Peyer's patch (tissue), 4 donors: ENCODE measurements around the gene KLHL30. TPM values are rescaled to one million over a fixed set of nuclear protein-coding genes. Genes with fewer than 3 reads are reported as not detected.

Experiments used
- DNase-seq, 3 donors: peaks; one replicate each; pipeline ENCODE4 v3.0.0-alpha.2; 2017 to 2019
- H3K27ac ChIP-seq, 4 donors: fragments of 200-600 bp; sonication (generic); one replicate each; pipeline ENCODE4 v1.5.1; 2016 to 2019
- H3K27me3 ChIP-seq, 2 donors: fragments of 200-600 bp; sonication (generic); one replicate each; pipeline ENCODE4 v1.5.1; 2019
- H3K36me3 ChIP-seq, 3 donors: fragments of 200-600 bp; sonication (generic); one replicate each; pipeline ENCODE4 v1.5.1; 2016 to 2019
- H3K4me1 ChIP-seq, 4 donors: fragments of 200-600 bp; sonication (generic); one replicate each; pipeline ENCODE4 v1.5.1; 2016 to 2019
- H3K4me3 ChIP-seq, 4 donors: fragments of 200-600 bp; sonication (generic); 1 replicate in 3 of 4; 2 replicates in 1 of 4; pipeline ENCODE4 v1.5.1; 2016 to 2019; ENCODE audit warnings: mild to moderate bottlenecking in 1 of 4
- H3K9me3 ChIP-seq, 4 donors: fragments of 200-600 bp; sonication (generic); one replicate each; pipeline ENCODE4 v1.5.1; 2016 to 2019; ENCODE audit warnings: mild to moderate bottlenecking in 1 of 4
- CTCF ChIP-seq, 6 experiments: fragments of 450-650 bp in 4 of 6; fragments of 200-600 bp in 2 of 6; sonication (generic) in 1 of 6; IDR thresholded peaks; one replicate each; pipeline ENCODE4 v1.5.1; 2017 to 2019; ENCODE audit warnings: antibody characterized with exemption in 6 of 6, mild to moderate bottlenecking in 3 of 6, moderate library complexity in 1 of 6
- POLR2A ChIP-seq, 2 donors: fragments of 450-650 bp; IDR thresholded peaks; one replicate each; pipeline ENCODE4 v1.5.1; 2017; ENCODE audit warnings: antibody characterized with exemption in 2 of 2, mild to moderate bottlenecking in 2 of 2, moderate library complexity in 2 of 2
- total RNA-seq, 4 donors: library from RNA; depleted of rRNA; stranded (reverse); fragments of >200 nt; gene quantifications; one replicate each; pipeline ENCODE4 v1.1.0, GENCODE V29; 2016

Gene KLHL30
- total RNA-seq, 4 donors from 2014 or later = 0.27 to 0.28 TPM; not detected in 2

- Histone ChIP-seq H3K4me3 (no peak overlapping the region), H3K4me1 (peaks cover 8 to 28% (median 12%) of the 10 kb centered on the region in 4 donors), H3K27ac (peak overlapping the region in 2 of 4 donors; percentile 31 to 62), H3K27me3 (no peaks in the 10 kb centered on the region), H3K9me3 (no peaks in the 10 kb centered on the region), H3K36me3 (no peaks in the 10 kb centered on the region)
- DNase-seq = no peak
- TF ChIP-seq POLR2A (IDR thresholded peaks at IDR 0.05) = no peak
- peak in 2 of 6 experiments; percentile 13 to 17 for TF ChIP-seq CTCF (IDR thresholded peaks at IDR 0.05)
Observed at GRCh38 chr2:238142382-238143205, 4.1 kb downstream of the KLHL30 start.

- Histone ChIP-seq H3K4me3 (no peak overlapping the region), H3K36me3 (no peaks in the 10 kb centered on the region), H3K4me1 (peaks cover 5 to 28% (median 11%) of the 10 kb centered on the region in 4 donors), H3K9me3 (no peaks in the 10 kb centered on the region), H3K27ac (peak overlapping the region in 1 of 4 donors; percentile 12), H3K27me3 (no peaks in the 10 kb centered on the region)
- no peak for DNase-seq
- TF ChIP-seq CTCF (IDR thresholded peaks at IDR 0.05) = no peak
- TF ChIP-seq POLR2A (IDR thresholded peaks at IDR 0.05) = no peak
Observed at GRCh38 chr2:238143239-238143951, 4.9 kb downstream of the KLHL30 start.

GRCh38 chr2:238144262-238144661 is 5.8 kb downstream of the KLHL30 start:
- TF ChIP-seq POLR2A (IDR thresholded peaks at IDR 0.05) (no peak), CTCF (IDR thresholded peaks at IDR 0.05) (no peak)
- H3K36me3 ChIP-seq = no peaks in the 10 kb centered on the region
- no peak for DNase-seq
- no peaks in the 10 kb centered on the region for H3K9me3 ChIP-seq
- H3K27ac ChIP-seq = no peak overlapping the region
- H3K4me3 ChIP-seq = no peak overlapping the region
- no peaks in the 10 kb centered on the region for H3K27me3 ChIP-seq
- H3K4me1 ChIP-seq = peaks cover 0 to 28% (median 6%) of the 10 kb centered on the region in 4 donors

DNA sequence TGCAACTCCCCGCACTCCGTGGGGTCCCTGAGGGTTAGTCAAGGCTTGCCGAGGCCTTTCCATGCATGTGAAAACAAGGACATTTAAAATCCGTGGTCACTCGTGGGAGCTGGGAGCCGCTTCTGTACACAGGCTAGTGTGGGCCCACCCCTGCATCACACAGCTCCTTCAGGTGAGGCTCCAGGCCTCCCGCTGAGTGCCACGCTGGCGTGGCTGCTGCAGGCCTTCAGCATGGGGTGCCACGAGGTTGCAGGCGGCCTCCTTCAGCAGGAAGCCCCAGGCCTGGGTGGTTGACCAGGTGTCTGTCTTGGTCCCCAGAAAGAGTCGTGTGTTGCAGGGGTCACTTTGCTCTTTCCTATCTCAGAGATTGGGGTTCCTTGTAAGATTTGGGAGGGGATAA is 6.6 kb downstream of the KLHL30 start:
- Histone ChIP-seq H3K4me1 (peaks cover 0 to 28% (median 4%) of the 10 kb centered on the region in 4 donors), H3K4me3 (no peak overlapping the region), H3K27ac (no peak overlapping the region), H3K27me3 (no peaks in the 10 kb centered on the region), H3K9me3 (no peaks in the 10 kb centered on the region), H3K36me3 (no peaks in the 10 kb centered on the region)
- DNase-seq = no peak
- TF ChIP-seq CTCF (IDR thresholded peaks at IDR 0.05) = no peak
- no peak for TF ChIP-seq POLR2A (IDR thresholded peaks at IDR 0.05)

DNA sequence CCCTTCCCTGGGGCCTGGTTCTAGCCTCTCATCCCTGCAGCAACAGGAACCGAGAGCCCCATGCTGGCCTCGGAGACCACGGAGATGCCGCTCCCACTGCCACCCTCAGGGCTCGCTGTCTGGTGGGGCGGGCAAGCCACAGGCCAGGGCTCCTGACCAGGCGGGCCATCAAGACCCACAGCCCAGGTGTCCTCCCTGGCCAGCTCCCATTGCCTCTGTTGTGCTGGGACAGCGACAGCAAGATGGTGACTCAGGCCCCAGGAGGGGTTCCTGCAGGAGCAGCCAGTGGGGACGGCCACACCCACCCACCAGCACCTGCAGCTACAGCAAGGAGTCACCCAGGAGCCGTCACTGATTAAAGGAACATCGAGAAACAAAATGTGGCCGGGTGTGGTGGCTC is 7.4 kb downstream of the KLHL30 start:
- no peak for TF ChIP-seq POLR2A (IDR thresholded peaks at IDR 0.05)
- no peak for TF ChIP-seq CTCF (IDR thresholded peaks at IDR 0.05)
- no peak overlapping the region for H3K27ac ChIP-seq
- H3K9me3 ChIP-seq = no peaks in the 10 kb centered on the region
- DNase-seq = no peak
- no peak overlapping the region for H3K4me3 ChIP-seq
- no peaks in the 10 kb centered on the region for H3K36me3 ChIP-seq
- peaks cover 0 to 28% (median 4%) of the 10 kb centered on the region in 4 donors for H3K4me1 ChIP-seq
- H3K27me3 ChIP-seq = no peaks in the 10 kb centered on the region
